ENCODE measurements around the gene CDC37L1.

The CDC37L1 gene

GRCh38 chr9:4718911-4719310 is 39.5 kb downstream of the CDC37L1 start:
- no peaks in the 10 kb centered on the region for H3K27me3 ChIP-seq (ENCODE audit: control insufficient read depth, insufficient read depth, low read length)
- no peaks in the 10 kb centered on the region for H3K4me1 ChIP-seq (ENCODE audit: control insufficient read depth, insufficient read depth, low read length)
- H3K9ac ChIP-seq (ENCODE audit: low read depth, low read length): no peak overlapping the region
- no peak overlapping the region for H3K4me3 ChIP-seq (ENCODE audit: low read depth, low read length)
- peaks cover 23% of the 10 kb centered on the region for H3K36me3 ChIP-seq (ENCODE audit: control insufficient read depth, insufficient read depth, low read length)
- no peaks in the 10 kb centered on the region for H3K9me3 ChIP-seq (ENCODE audit: control insufficient read depth, insufficient read depth, low read length)

- peaks cover 18% of the 10 kb centered on the region for H3K36me3 ChIP-seq (ENCODE audit: control insufficient read depth, insufficient read depth, low read length)
- H3K9me3 ChIP-seq (ENCODE audit: control insufficient read depth, insufficient read depth, low read length): no peaks in the 10 kb centered on the region
- no peaks in the 10 kb centered on the region for H3K27me3 ChIP-seq (ENCODE audit: control insufficient read depth, insufficient read depth, low read length)
- no peak overlapping the region for H3K9ac ChIP-seq (ENCODE audit: low read depth, low read length)
- no peak overlapping the region for H3K4me3 ChIP-seq (ENCODE audit: low read depth, low read length)
- H3K4me1 ChIP-seq (ENCODE audit: control insufficient read depth, insufficient read depth, low read length): no peaks in the 10 kb centered on the region
These were observed 42.4 kb downstream of the CDC37L1 start for GRCh38 chr9:4721736-4722135.

GRCh38 chr9:4725706-4726442 is 46.5 kb downstream of the CDC37L1 start:
- Histone ChIP-seq H3K9me3 (ENCODE audit: control insufficient read depth, insufficient read depth, low read length) (no peaks in the 10 kb centered on the region), H3K4me3 (ENCODE audit: low read depth, low read length) (no peak overlapping the region), H3K36me3 (ENCODE audit: control insufficient read depth, insufficient read depth, low read length) (peaks cover 3% of the 10 kb centered on the region), H3K9ac (ENCODE audit: low read depth, low read length) (no peak overlapping the region), H3K27me3 (ENCODE audit: control insufficient read depth, insufficient read depth, low read length) (no peaks in the 10 kb centered on the region), H3K4me1 (ENCODE audit: control insufficient read depth, insufficient read depth, low read length) (no peaks in the 10 kb centered on the region)

- H3K9me3 ChIP-seq (ENCODE audit: control insufficient read depth, insufficient read depth, low read length): no peaks in the 10 kb centered on the region
- H3K27me3 ChIP-seq (ENCODE audit: control insufficient read depth, insufficient read depth, low read length): no peaks in the 10 kb centered on the region
- H3K36me3 ChIP-seq (ENCODE audit: control insufficient read depth, insufficient read depth, low read length): no peaks in the 10 kb centered on the region
- H3K4me1 ChIP-seq (ENCODE audit: control insufficient read depth, insufficient read depth, low read length): peaks cover 2% of the 10 kb centered on the region
- no peak overlapping the region for H3K4me3 ChIP-seq (ENCODE audit: low read depth, low read length)
- no peak overlapping the region for H3K9ac ChIP-seq (ENCODE audit: low read depth, low read length)
These were observed 48.2 kb downstream of the CDC37L1 start for GRCh38 chr9:4727593-4727992.

GRCh38 chr9:4732890-4733289 is 53.5 kb downstream of the CDC37L1 start:
- Histone ChIP-seq H3K27me3 (ENCODE audit: control insufficient read depth, insufficient read depth, low read length) (no peaks in the 10 kb centered on the region), H3K9me3 (ENCODE audit: control insufficient read depth, insufficient read depth, low read length) (no peaks in the 10 kb centered on the region), H3K4me3 (ENCODE audit: low read depth, low read length) (no peak overlapping the region), H3K9ac (ENCODE audit: low read depth, low read length) (no peak overlapping the region), H3K36me3 (ENCODE audit: control insufficient read depth, insufficient read depth, low read length) (no peaks in the 10 kb centered on the region), H3K4me1 (ENCODE audit: control insufficient read depth, insufficient read depth, low read length) (peaks cover 2% of the 10 kb centered on the region)

GRCh38 chr9:4734150-4734549 is 54.8 kb downstream of the CDC37L1 start:
- no peak overlapping the region for H3K4me3 ChIP-seq (ENCODE audit: low read depth, low read length)
- H3K4me1 ChIP-seq (ENCODE audit: control insufficient read depth, insufficient read depth, low read length): peaks cover 2% of the 10 kb centered on the region
- H3K27me3 ChIP-seq (ENCODE audit: control insufficient read depth, insufficient read depth, low read length): no peaks in the 10 kb centered on the region
- H3K9ac ChIP-seq (ENCODE audit: low read depth, low read length): no peak overlapping the region
- no peaks in the 10 kb centered on the region for H3K36me3 ChIP-seq (ENCODE audit: control insufficient read depth, insufficient read depth, low read length)
- no peaks in the 10 kb centered on the region for H3K9me3 ChIP-seq (ENCODE audit: control insufficient read depth, insufficient read depth, low read length)

- peaks cover 10% of the 10 kb centered on the region for H3K4me1 ChIP-seq (ENCODE audit: control insufficient read depth, insufficient read depth, low read length)
- H3K9me3 ChIP-seq (ENCODE audit: control insufficient read depth, insufficient read depth, low read length): no peaks in the 10 kb centered on the region
- H3K9ac ChIP-seq (ENCODE audit: low read depth, low read length): no peak overlapping the region
- H3K27me3 ChIP-seq (ENCODE audit: control insufficient read depth, insufficient read depth, low read length): no peaks in the 10 kb centered on the region
- no peaks in the 10 kb centered on the region for H3K36me3 ChIP-seq (ENCODE audit: control insufficient read depth, insufficient read depth, low read length)
- H3K4me3 ChIP-seq (ENCODE audit: low read depth, low read length): peak overlapping the region; percentile 73
These were observed 59.7 kb downstream of the CDC37L1 start for GRCh38 chr9:4738866-4739586.

GRCh38 chr9:4739587-4740387 is 60.4 kb downstream of the CDC37L1 start:
- peak overlapping the region; percentile 73 for H3K4me3 ChIP-seq (ENCODE audit: low read depth, low read length)
- H3K4me1 ChIP-seq (ENCODE audit: control insufficient read depth, insufficient read depth, low read length): peaks cover 10% of the 10 kb centered on the region
- H3K36me3 ChIP-seq (ENCODE audit: control insufficient read depth, insufficient read depth, low read length): no peaks in the 10 kb centered on the region
- no peaks in the 10 kb centered on the region for H3K9me3 ChIP-seq (ENCODE audit: control insufficient read depth, insufficient read depth, low read length)
- no peak overlapping the region for H3K9ac ChIP-seq (ENCODE audit: low read depth, low read length)
- no peaks in the 10 kb centered on the region for H3K27me3 ChIP-seq (ENCODE audit: control insufficient read depth, insufficient read depth, low read length)

- H3K27me3 ChIP-seq (ENCODE audit: control insufficient read depth, insufficient read depth, low read length): no peaks in the 10 kb centered on the region
- H3K9me3 ChIP-seq (ENCODE audit: control insufficient read depth, insufficient read depth, low read length): no peaks in the 10 kb centered on the region
- peaks cover 10% of the 10 kb centered on the region for H3K4me1 ChIP-seq (ENCODE audit: control insufficient read depth, insufficient read depth, low read length)
- no peaks in the 10 kb centered on the region for H3K36me3 ChIP-seq (ENCODE audit: control insufficient read depth, insufficient read depth, low read length)
- H3K9ac ChIP-seq (ENCODE audit: low read depth, low read length): peak overlapping the region; percentile 77
- H3K4me3 ChIP-seq (ENCODE audit: low read depth, low read length): peak overlapping the region; percentile 73
These were observed 60.9 kb downstream of the CDC37L1 start for GRCh38 chr9:4740388-4740637.

- Histone ChIP-seq H3K9me3 (ENCODE audit: control insufficient read depth, insufficient read depth, low read length) (no peaks in the 10 kb centered on the region), H3K9ac (ENCODE audit: low read depth, low read length) (peak within 1 kb of the TSS; percentile 77), H3K27me3 (ENCODE audit: control insufficient read depth, insufficient read depth, low read length) (no peaks in the 10 kb centered on the region), H3K4me1 (ENCODE audit: control insufficient read depth, insufficient read depth, low read length) (peaks cover 10% of the 10 kb centered on the region), H3K36me3 (ENCODE audit: control insufficient read depth, insufficient read depth, low read length) (no peaks in the 10 kb centered on the region), H3K4me3 (ENCODE audit: low read depth, low read length) (peak within 1 kb of the TSS; percentile 73)
These were observed 61.4 kb downstream of the CDC37L1 start, which contains the start of gene AK3 for GRCh38 chr9:4740638-4741364. Gene AK3, minus strand, starts transcription at chr9:4741202. Its CDS starts 115 bp downstream, at chr9:4741087.

- Histone ChIP-seq H3K4me3 (ENCODE audit: low read depth, low read length) (peak overlapping the region; percentile 73), H3K9me3 (ENCODE audit: control insufficient read depth, insufficient read depth, low read length) (no peaks in the 10 kb centered on the region), H3K27me3 (ENCODE audit: control insufficient read depth, insufficient read depth, low read length) (no peaks in the 10 kb centered on the region), H3K9ac (ENCODE audit: low read depth, low read length) (no peak overlapping the region), H3K4me1 (ENCODE audit: control insufficient read depth, insufficient read depth, low read length) (peaks cover 10% of the 10 kb centered on the region), H3K36me3 (ENCODE audit: control insufficient read depth, insufficient read depth, low read length) (no peaks in the 10 kb centered on the region)
These were observed 62.2 kb downstream of the CDC37L1 start for GRCh38 chr9:4741365-4742089.
